GM12878 (cell line): ENCODE results near the gene MAN2A2. TPM values are rescaled to one million over a fixed set of nuclear protein-coding genes. Genes with fewer than 3 reads are reported as not detected.

Experiments
- ATAC-seq: fragments of 200-7000 bp; cut with Tn5 transposase; 3 replicates; pipeline ENCODE4 v1.9.1; 2020; ENCODE audit warnings: mild to moderate bottlenecking, moderate library complexity
- BruUV-seq: library from RNA; stranded (reverse); fragments of 400-500 nt; replicated peaks from 2 replicates; lab custom pipeline; 2021; lab: Mats Ljungman, UMichigan
- CTCF ChIA-PET: fragments of 300-600 bp; sonication (Branson Sonifier 250); formaldehyde crosslinking; extraction: SDS; loops from one replicate; lab custom pipeline; 2021; ENCODE audit warnings: inconsistent platforms; lab: Yijun Ruan, JAX
- POLR2A ChIA-PET: fragments of 350-600 bp; formaldehyde crosslinking; extraction: SDS; loops from one replicate; lab custom pipeline; 2021; ENCODE audit warnings: inconsistent platforms; lab: Charles Lee
- RAD21 ChIA-PET: fragments of 300-600 bp; sonication (Branson Sonifier 250); formaldehyde crosslinking; loops from one replicate; lab custom pipeline; 2023; ENCODE audit warnings: antibody characterized with exemption; ENCODE audit not compliant: unreplicated experiment; lab: Charles Lee
- SMC1A ChIA-PET: fragments of 300-600 bp; sonication (Branson Sonifier 250); formaldehyde crosslinking; loops from one replicate; lab custom pipeline; 2023; ENCODE audit not compliant: unreplicated experiment, uncharacterized antibody; lab: Charles Lee
- DNase-seq: peaks from one replicate; pipeline ENCODE4 v3.0.0-alpha.2; 2011; ENCODE audit warnings: low read depth, low spot score
- FAIRE-seq: peaks from 3 replicates; lab custom pipeline; 2011; peaks lifted over from hg19 to GRCh38; lab: Jason Lieb, UNC
- H2AFZ ChIP-seq: 2 replicates; pipeline ENCODE4 v1.6.0; 2011; ENCODE audit warnings: low read depth, low read length, control low read depth; ENCODE audit not compliant: control insufficient read depth
- H3K27ac ChIP-seq: 2 replicates; pipeline ENCODE4 v1.5.1; 2011; ENCODE audit warnings: control low read depth; ENCODE audit not compliant: control insufficient read depth, insufficient read depth
- H3K27me3 ChIP-seq, 2 experiments: replicated peaks in 1 of 2; 2 replicates each; pipeline versions ENCODE4 v1.6.0 to v1.6.1; 2011; ENCODE audit warnings: low read length in 1 of 2; ENCODE audit not compliant: control insufficient read depth in 2 of 2, insufficient read depth in 2 of 2
- H3K36me3 ChIP-seq, 2 experiments: 2 replicates each; pipeline ENCODE4 v1.5.1; 2011; ENCODE audit warnings: low read length in 1 of 2; ENCODE audit not compliant: control insufficient read depth in 2 of 2, insufficient read depth in 2 of 2
- H3K4me1 ChIP-seq: 2 replicates; pipeline ENCODE4 v1.6.1; 2011; ENCODE audit warnings: mild to moderate bottlenecking, low read length, moderate library complexity, mixed read lengths; ENCODE audit not compliant: control insufficient read depth, insufficient read depth
- H3K4me2 ChIP-seq: 2 replicates; pipeline ENCODE4 v1.6.0; 2011; ENCODE audit warnings: control low read depth; ENCODE audit not compliant: control insufficient read depth, insufficient read depth
- H3K4me3 ChIP-seq: fragments of 200-600 bp; sonication (generic); 2 replicates; pipeline ENCODE4 v1.5.1; 2016
- H3K79me2 ChIP-seq: 2 replicates; pipeline ENCODE4 v1.6.0; 2011; ENCODE audit warnings: low read length; ENCODE audit not compliant: control insufficient read depth, insufficient read depth
- H3K9ac ChIP-seq: 2 replicates; pipeline ENCODE4 v1.8.0; 2011; ENCODE audit warnings: low read length, control low read depth, mixed read lengths; ENCODE audit not compliant: control insufficient read depth, insufficient read depth
- H3K9me3 ChIP-seq: replicated peaks from 3 replicates; pipeline ENCODE4 v1.5.1; 2011; ENCODE audit warnings: mild to moderate bottlenecking, low read length; ENCODE audit not compliant: control insufficient read depth, insufficient read depth
- H4K20me1 ChIP-seq: 2 replicates; pipeline ENCODE4 v1.6.0; 2011; ENCODE audit not compliant: control insufficient read depth, insufficient read depth
- BCLAF1 ChIP-seq: fragments of 450-650 bp; IDR thresholded peaks from 2 replicates; pipeline ENCODE4 v1.6.1; 2017; ENCODE audit warnings: antibody characterized with exemption, mild to moderate bottlenecking, moderate library complexity
- CBX5 ChIP-seq: sonication (generic); IDR thresholded peaks from 2 replicates; pipeline ENCODE4 v1.6.1; 2016; ENCODE audit warnings: low read depth, moderate library complexity, mild to moderate bottlenecking, inconsistent platforms
- CHD2 ChIP-seq: IDR thresholded peaks from 2 replicates; pipeline ENCODE4 v1.6.1; 2011; ENCODE audit warnings: low read depth, low read length, improper control_type of control experiment, borderline replicate concordance
- EGR1 ChIP-seq, 2 experiments: IDR thresholded peaks; 1 replicate in 1 of 2; 2 replicates in 1 of 2; pipeline ENCODE4 v1.6.1; 2011 to 2012; ENCODE audit warnings: low read depth in 2 of 2, low read length in 2 of 2, borderline replicate concordance in 1 of 2, mild to moderate bottlenecking in 1 of 2, moderate library complexity in 1 of 2
- IKZF1 ChIP-seq: fragments of 450-650 bp; conservative IDR thresholded peaks from 2 replicates; pipeline ENCODE4 v1.6.1; 2017; ENCODE audit warnings: antibody characterized with exemption, mild to moderate bottlenecking
- KLF5 ChIP-seq: fragments of 450-650 bp; IDR thresholded peaks from 2 replicates; pipeline ENCODE4 v1.6.1; 2014; ENCODE audit warnings: mild to moderate bottlenecking; ENCODE audit not compliant: partially characterized antibody
- NFYA ChIP-seq: IDR thresholded peaks from 2 replicates; pipeline ENCODE4 v1.6.1; 2011; ENCODE audit warnings: low read depth, mild to moderate bottlenecking, low read length, improper control_type of control experiment, borderline replicate concordance
- RB1 ChIP-seq: fragments of 450-650 bp; formaldehyde crosslinking; IDR thresholded peaks from 2 replicates; pipeline ENCODE4 v1.6.1; 2017; ENCODE audit warnings: mild to moderate bottlenecking, borderline replicate concordance
- SKIL ChIP-seq: fragments of 450-650 bp; IDR thresholded peaks from 2 replicates; pipeline ENCODE4 v1.6.1; 2017; ENCODE audit warnings: mild to moderate bottlenecking, low read depth, inconsistent platforms; ENCODE audit not compliant: poor library complexity, severe bottlenecking
- SPI1 ChIP-seq: IDR thresholded peaks from 2 replicates; pipeline ENCODE4 v1.6.1; 2011; ENCODE audit warnings: low read depth, mild to moderate bottlenecking, low read length, moderate library complexity, borderline replicate concordance; ENCODE audit not compliant: insufficient read depth
- SREBF2 ChIP-seq: IDR thresholded peaks from 2 replicates; pipeline ENCODE4 v1.6.1; 2012; ENCODE audit warnings: mild to moderate bottlenecking, low read length
- ZBTB4 ChIP-seq: fragments of 450-650 bp; formaldehyde crosslinking; IDR thresholded peaks from 2 replicates; pipeline ENCODE4 v1.4.0; 2022; ENCODE audit warnings: mild to moderate bottlenecking, moderate library complexity
- ZNF622 ChIP-seq: fragments of 450-650 bp; IDR thresholded peaks from 2 replicates; pipeline ENCODE4 v1.6.1; 2017; ENCODE audit warnings: mild to moderate bottlenecking, inconsistent platforms
- WGBS: methylation state at CpG from one replicate; pipeline ENCODE4 v1.1.6; 2016; ENCODE audit warnings: low lambda C conversion rate; ENCODE audit not compliant: insufficient replicate concordance, insufficient coverage; ENCODE audit errors: missing lambda C conversion rate; 5-methylcytosine and 5-hydroxymethylcytosine counted together
- in situ Hi-C: fragments of 300-500 bp; cut with MboI; formaldehyde crosslinking; loops from 9 replicates; pipeline ENCODE4 v1.14.3; 2018; ENCODE audit warnings: mixed read lengths
- intact Hi-C: fragments of 100-400 bp; cut with micrococcal nuclease; formaldehyde crosslinking; loops from one replicate; pipeline ENCODE4 v1.14.2; 2022; ENCODE audit not compliant: unreplicated experiment
- polyA plus RNA-seq, 11 experiments: library from polyadenylated mRNA; depleted of rRNA in 4 of 11; unstranded in 6 of 11; stranded (reverse) in 5 of 11; fragments of >200 nt; fragmentation: Nextera tagmentation in 4 of 11; fragmentation: Illumina TruSeq in 1 of 11; extraction: Ambion mirVana in 4 of 11; extraction: Trizol in 1 of 11; gene quantifications; 1 replicate in 1 of 11; 2 replicates in 10 of 11; pipeline versions ENCODE4 v1.2.1 to v1.2.3, GENCODE V29; 2011 to 2016; ENCODE audit warnings: inconsistent platforms in 2 of 11, missing spikeins in 2 of 11, low read depth in 1 of 11
- total RNA-seq, 4 experiments: library from RNA; depleted of rRNA in 3 of 4; stranded (reverse); fragments of >200 nt in 3 of 4; fragmentation: Illumina TruSeq in 1 of 4; extraction: Trizol in 1 of 4; gene quantifications; 2 replicates each; pipeline versions ENCODE4 v1.2.1 to v1.2.3, GENCODE V29; 2013 to 2021

MAN2A2 gene
- total and polyA plus RNA-seq, 10 of the 15 experiments (the other 5 are each of a cell fraction or from before 2014, with no cell fraction given), result 4.2 to 79.4 (median 23.2) TPM

GRCh38 chr15:90895571-90896117, 7.5 kb upstream of the MAN2A2 start:
- CTCF ChIA-PET, result interaction anchor here (0.7 to 15.1 kb wide), 4 partner anchors 10 to 248 kb away, joined by 3 to 480 read pairs (median 18); partner anchors contain the start of genes BLM, HDDC3 and UNC45A
- no peak overlapping the region for H3K27ac ChIP-seq
- WGBS, result over 99% methylated on average over 10 of the region's 10 CpGs
- H3K4me2 ChIP-seq, result no peak overlapping the region
- ATAC-seq, result no peak
- peaks cover 17% of the 10 kb centered on the region for H3K4me1 ChIP-seq
- H2AFZ ChIP-seq, result no peak overlapping the region
- FAIRE-seq, result no peak
- no peak for DNase-seq
- BruUV-seq, result no TSS peak
- no peak overlapping the region for H3K9ac ChIP-seq
- intact Hi-C loops (no loop called here), in situ Hi-C loops (no loop called here)
- no peaks in the 10 kb centered on the region for H4K20me1 ChIP-seq
- POLR2A ChIA-PET, result interaction anchor here (5.4 kb wide), 1 partner anchor 35 kb away, joined by 29 read pairs; the partner anchor contains the start of gene HDDC3
- H3K27me3 ChIP-seq, result no peaks in the 10 kb centered on the region
- H3K4me3 ChIP-seq, result no peak overlapping the region
- RAD21 ChIA-PET, result interaction anchor here (0.6 to 5.0 kb wide), 5 partner anchors 10 to 248 kb away, joined by 3 to 58 read pairs (median 7); partner anchors contain the start of genes HDDC3 and UNC45A
- no peaks in the 10 kb centered on the region for H3K79me2 ChIP-seq
- no peaks in the 10 kb centered on the region; a peak in 2 of 4 replicates for H3K36me3 ChIP-seq
- no peaks in the 10 kb centered on the region for H3K9me3 ChIP-seq
- SMC1A ChIA-PET, result interaction anchor here (1.1 to 12.3 kb wide), 5 partner anchors 10 to 248 kb away, joined by 3 to 225 read pairs (median 4); partner anchors contain the start of genes HDDC3 and UNC45A
- no peak for TF ChIP-seq SREBF2
- TF ChIP-seq SPI1, result no peak
- no peak for TF ChIP-seq ZBTB4 (CRISPR knock-in tag)
- TF ChIP-seq IKZF1, result no peak
- no peak for TF ChIP-seq BCLAF1
- TF ChIP-seq CHD2, result no peak
- no peak for TF ChIP-seq EGR1 (IDR thresholded peaks at IDR 0.05; ENCODE audit: borderline replicate concordance in 1 of 2, low read depth in 2 of 2, low read length in 2 of 2)
- TF ChIP-seq ZNF622, result no peak
- TF ChIP-seq RB1, result no peak
- TF ChIP-seq KLF5, result no peak
- no peak for TF ChIP-seq CBX5
- no peak for TF ChIP-seq SKIL
- no peak for TF ChIP-seq NFYA
